HL-60 (cell line): Measurements from ENCODE around the gene MBNL1.

Experiments
- DNase-seq, 2 experiments: peaks; one replicate each; pipeline ENCODE4 v3.0.0-alpha.2; 2010 to 2020; ENCODE audit warnings: low read depth in 1 of 2, low spot score in 1 of 2
- H3K27ac ChIP-seq: fragments of 250-450 bp; sonication (Bioruptor Pico); replicated peaks from 2 replicates; pipeline ENCODE4 v1.5.1; 2020; ENCODE audit warnings: mild to moderate bottlenecking, moderate library complexity
- H3K27me3 ChIP-seq: fragments of 250-450 bp; sonication (Bioruptor Pico); 2 replicates; pipeline ENCODE4 v1.5.1; 2021; ENCODE audit warnings: mild to moderate bottlenecking, moderate library complexity; ENCODE audit not compliant: insufficient read depth, poor library complexity, severe bottlenecking
- H3K4me3 ChIP-seq: replicated peaks from 2 replicates; pipeline ENCODE4 v1.5.1; 2011; ENCODE audit warnings: mild to moderate bottlenecking, control low read depth, low read length; ENCODE audit not compliant: insufficient read depth
- CTCF ChIP-seq: IDR thresholded peaks from one replicate; pipeline ENCODE4 v1.5.1; 2011; ENCODE audit warnings: low read length, control low read depth, inconsistent platforms; ENCODE audit not compliant: insufficient read depth
- GABPA ChIP-seq: IDR thresholded peaks from 2 replicates; pipeline ENCODE4 v1.6.1; 2012; ENCODE audit warnings: low read depth
- POLR2AphosphoS5 ChIP-seq: IDR thresholded peaks from 2 replicates; pipeline ENCODE4 v1.6.1; 2012; ENCODE audit warnings: low read depth
- REST ChIP-seq: IDR thresholded peaks from 2 replicates; pipeline ENCODE4 v1.6.1; 2012; ENCODE audit warnings: low read depth; ENCODE audit not compliant: insufficient replicate concordance
- SPI1 ChIP-seq: IDR thresholded peaks from 2 replicates; pipeline ENCODE4 v1.6.1; 2012; ENCODE audit warnings: low read depth, mild to moderate bottlenecking, borderline replicate concordance

The MBNL1 gene

GRCh38 chr3:152338159-152338720 lies 69.5 kb downstream of the MBNL1 start:
- no peak overlapping the region for H3K4me3 ChIP-seq
- no peaks in the 10 kb centered on the region for H3K27me3 ChIP-seq
- DNase-seq: no peak
- no peak overlapping the region for H3K27ac ChIP-seq
- TF ChIP-seq POLR2AphosphoS5 (no peak), REST (no peak), SPI1 (no peak), CTCF (no peak), GABPA (no peak)

- DNase-seq: no peak
- Histone ChIP-seq H3K4me3 (no peak overlapping the region), H3K27ac (no peak overlapping the region), H3K27me3 (no peaks in the 10 kb centered on the region)
- TF ChIP-seq REST (no peak), POLR2AphosphoS5 (no peak), GABPA (no peak), SPI1 (no peak), CTCF (no peak)
Observed at GRCh38 chr3:152339881-152340505, 71.3 kb downstream of the MBNL1 start.

GRCh38 chr3:152345233-152345632 lies 76.5 kb downstream of the MBNL1 start:
- H3K27ac ChIP-seq: no peak overlapping the region
- TF ChIP-seq SPI1: peak; percentile 6; the same call in 1 of the 2 replicates
- TF ChIP-seq REST: no peak
- no peak for TF ChIP-seq POLR2AphosphoS5
- no peak overlapping the region for H3K4me3 ChIP-seq
- DNase-seq: no peak
- H3K27me3 ChIP-seq: no peaks in the 10 kb centered on the region
